Posterior vena cava (tissue), 2 donors: ENCODE results near the gene TYW1B. TPM values are rescaled to one million over a fixed set of nuclear protein-coding genes. Genes with fewer than 3 reads are reported as not detected.
"Not testable (repeated sequence)": the region's sequence is repeated elsewhere in the genome, so short reads cannot be mapped to it uniquely, and the experiment has no call there.

Source experiments
- DNase-seq: peaks from one replicate; pipeline ENCODE4 v3.0.0-alpha.2; 2020; ENCODE audit warnings: low spot score
- intact Hi-C, 2 donors: fragments of 100-400 bp; cut with DNase I; formaldehyde crosslinking; loops; one replicate each; pipeline versions ENCODE4 v1.14.1 to v1.14.2; 2022 to 2023
- total RNA-seq, 2 donors: library from RNA; stranded (reverse); fragmentation: NEBNext Ultra II Directional; extraction: Animal tissue kit (Norgen Biotek cat#: 25700); gene quantifications; one replicate each; pipeline ENCODE4 v1.2.1, GENCODE V29; 2021
- donor health status: DM: yes; HTN: yes; CAD: no.
- donor health status: DM: yes; HTN: yes; CAD: no.

Gene TYW1B
- total RNA-seq, 2 donors from 2014 or later: 1.6 to 2.1 TPM

- DNase-seq, intact Hi-C loops: not testable (repeated sequence)
These were observed 50.8 kb downstream of the TYW1B start for GRCh38 chr7:72777167-72777566.

DNA sequence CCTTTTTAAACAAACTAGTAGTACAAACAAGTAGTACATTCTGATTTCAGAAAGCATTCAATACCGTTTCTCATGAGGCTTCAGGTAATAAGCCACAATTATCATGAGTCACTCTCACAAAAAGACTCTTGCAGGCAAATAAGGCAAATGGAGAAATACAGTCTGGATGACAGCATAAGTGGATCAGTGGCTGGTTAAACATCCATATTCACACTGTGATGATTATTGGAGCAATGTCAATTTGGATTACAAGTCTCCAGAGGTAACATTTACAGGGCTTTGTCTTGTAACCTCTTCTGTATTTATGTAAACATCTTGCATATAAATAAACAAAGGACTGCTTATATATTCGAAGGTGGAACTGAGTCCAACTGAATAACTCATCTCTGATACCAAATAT is 55.4 kb downstream of the TYW1B start:
- DNase-seq, intact Hi-C loops: not testable (repeated sequence)

DNA sequence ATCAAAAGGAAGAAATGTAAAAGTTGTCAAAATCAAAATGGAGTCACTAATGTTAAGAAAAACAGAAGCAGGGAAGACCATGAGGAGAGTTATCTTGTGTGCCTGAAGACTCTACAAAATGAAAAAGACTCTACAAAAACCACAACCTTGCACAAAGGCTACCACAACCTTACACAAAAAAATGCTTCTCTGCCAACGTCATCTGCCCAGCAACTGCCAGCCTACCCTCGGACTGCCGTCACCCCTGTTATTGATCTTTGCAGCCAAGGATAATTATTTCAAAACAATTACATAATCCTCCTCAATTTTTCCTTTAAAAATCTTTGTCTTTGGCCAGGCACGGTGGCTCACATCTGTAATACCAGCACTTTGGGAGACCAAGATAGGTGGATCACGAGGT is 61.0 kb downstream of the TYW1B start:
- DNase-seq, intact Hi-C loops: not testable (repeated sequence)

DNA sequence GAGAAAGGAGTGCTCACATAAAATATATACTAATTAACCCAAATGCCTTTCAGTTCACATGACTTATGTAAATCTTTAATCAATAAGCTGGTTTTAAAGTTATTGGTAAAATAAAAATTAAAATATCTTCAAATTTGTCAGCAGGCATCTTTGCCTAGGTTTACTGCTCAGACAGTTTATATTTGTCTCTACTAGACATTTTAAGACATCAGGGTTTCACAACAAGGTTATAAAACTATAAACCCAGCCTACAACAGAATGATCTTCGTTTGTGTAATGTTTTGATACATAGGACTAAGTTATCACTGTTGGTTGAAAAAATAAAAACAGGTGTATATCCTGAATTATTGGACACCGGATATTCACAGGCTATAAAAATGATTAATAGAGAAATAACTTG is 67.4 kb downstream of the TYW1B start:
- DNase-seq: no peak
- intact Hi-C loops: no loop called here

- no peak for DNase-seq
- intact Hi-C loops: no loop called here
These were observed 73.7 kb downstream of the TYW1B start for GRCh38 chr7:72754312-72754711.

DNA sequence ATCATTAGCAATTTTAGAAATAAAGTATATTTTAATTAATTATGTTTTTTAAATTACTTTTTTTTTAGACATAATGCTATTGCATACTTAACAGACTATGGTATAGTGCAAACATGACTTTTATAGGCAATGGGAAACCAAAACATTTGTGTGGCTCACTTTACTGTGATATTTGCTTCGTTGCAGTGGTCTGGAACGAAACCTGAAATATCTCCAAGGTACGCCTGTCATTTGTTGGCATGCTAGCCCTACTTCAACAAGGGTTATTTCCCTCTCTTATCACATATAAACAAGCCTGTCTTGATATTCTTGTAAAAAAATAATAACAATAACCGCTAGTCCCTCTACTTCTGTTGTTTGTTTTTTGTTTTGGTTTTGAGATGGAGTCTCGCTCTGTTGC is 74.2 kb downstream of the TYW1B start:
- intact Hi-C loops: no loop called here
- no peak for DNase-seq

- DNase-seq, intact Hi-C loops: not testable (repeated sequence)
These were observed 74.8 kb downstream of the TYW1B start for GRCh38 chr7:72753229-72753628.

- intact Hi-C loops: no loop called here
- DNase-seq: no peak
These were observed 76.0 kb downstream of the TYW1B start for GRCh38 chr7:72751978-72752377.

DNA sequence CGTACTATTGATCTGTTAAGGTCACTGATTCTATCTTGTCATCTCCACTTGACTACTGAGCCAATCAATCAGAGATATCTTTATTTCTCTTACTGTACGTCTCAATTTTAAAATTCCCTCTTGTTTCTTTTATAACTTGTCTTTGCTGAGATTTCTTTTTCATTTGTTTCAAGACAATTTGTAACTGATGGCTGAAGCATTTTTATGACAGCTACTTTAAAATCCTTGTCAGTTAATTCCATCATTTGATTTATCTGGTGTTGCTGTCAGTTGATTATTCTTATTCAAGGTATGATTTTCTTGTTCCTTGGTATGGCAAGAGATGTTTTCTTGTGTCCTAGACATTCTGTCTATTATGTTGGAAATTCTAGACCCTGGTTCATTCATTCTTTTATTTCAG is 76.6 kb downstream of the TYW1B start:
- DNase-seq: no peak
- intact Hi-C loops: no loop called here

- intact Hi-C loops, DNase-seq: not testable (repeated sequence)
These were observed 79.4 kb downstream of the TYW1B start for GRCh38 chr7:72748649-72749048.

DNA sequence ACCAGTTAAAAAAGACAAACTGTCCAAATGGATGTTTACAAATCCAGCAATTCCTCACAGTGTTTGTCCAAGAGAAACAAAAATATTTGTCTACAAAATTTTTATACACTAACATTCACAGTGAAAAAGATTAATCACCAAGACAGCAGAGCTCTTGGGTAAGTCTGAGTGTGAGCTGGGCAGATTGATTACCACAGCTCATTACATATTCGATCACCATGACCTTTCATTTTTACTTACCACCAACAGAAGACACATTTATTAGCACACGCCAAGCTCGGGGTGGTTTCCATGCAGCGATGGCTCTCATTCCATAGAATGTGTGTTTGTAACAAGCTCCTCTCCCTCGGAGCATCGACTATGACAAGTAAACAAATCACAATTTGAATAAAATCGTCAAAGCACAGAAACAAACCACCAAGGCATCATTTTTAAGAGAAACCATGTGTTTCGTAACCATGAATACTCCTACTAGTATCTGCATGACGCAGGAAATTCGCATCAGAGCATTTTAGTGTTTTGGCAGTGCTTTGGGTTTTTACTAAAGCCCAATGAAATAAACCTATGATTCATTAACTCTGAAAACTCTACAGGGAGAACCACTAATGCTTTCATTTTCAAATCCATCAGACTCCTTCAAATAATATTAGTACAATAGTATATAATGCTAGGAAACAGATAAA is 83.6 kb downstream of the TYW1B start:
- DNase-seq, intact Hi-C loops: not testable (repeated sequence)

GRCh38 chr7:72743801-72744200 is 84.2 kb downstream of the TYW1B start:
- intact Hi-C loops, DNase-seq: not testable (repeated sequence)

- intact Hi-C loops, DNase-seq: not testable (repeated sequence)
These were observed 88.3 kb downstream of the TYW1B start for GRCh38 chr7:72739716-72740115.

DNA sequence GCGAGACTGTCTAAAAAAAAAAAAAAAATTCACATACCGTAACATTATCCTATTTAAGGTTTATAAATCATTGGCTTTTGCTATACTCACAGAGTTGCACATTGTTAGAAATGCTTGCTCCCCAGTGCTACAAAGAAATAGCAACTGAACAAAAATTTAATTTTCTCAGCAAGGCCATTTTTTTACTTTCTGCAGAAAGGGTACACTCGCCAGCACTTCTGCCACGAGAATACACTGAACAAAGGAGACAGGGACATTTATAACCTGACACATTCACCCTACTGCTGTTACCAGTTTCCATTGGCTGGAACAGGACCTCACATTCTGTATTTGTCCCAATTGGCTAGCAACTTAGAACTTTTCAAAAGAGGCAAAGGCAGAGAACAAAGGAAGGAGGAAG is 92.1 kb downstream of the TYW1B start:
- DNase-seq, intact Hi-C loops: not testable (repeated sequence)

DNA sequence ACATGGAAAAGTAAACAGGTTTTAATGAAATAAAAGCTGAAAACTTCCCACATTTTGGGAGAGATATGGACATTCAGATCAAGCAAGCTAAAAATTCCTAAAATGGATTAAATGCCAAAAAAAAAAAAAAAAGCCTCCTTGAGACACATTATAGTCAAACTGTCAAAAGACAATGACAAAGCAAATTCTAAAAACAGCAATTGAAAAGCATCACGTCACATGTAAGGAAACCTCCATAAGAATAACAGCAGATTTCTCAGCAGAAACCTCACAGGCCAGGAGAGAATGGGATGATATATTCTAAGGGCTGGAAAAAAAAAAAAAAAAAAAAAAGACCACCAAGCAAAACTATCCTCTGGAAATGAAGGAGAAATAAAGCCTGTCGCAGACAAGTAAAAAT is 97.2 kb downstream of the TYW1B start:
- intact Hi-C loops, DNase-seq: not testable (repeated sequence)

GRCh38 chr7:72730384-72730783 is 97.6 kb downstream of the TYW1B start:
- intact Hi-C loops, DNase-seq: not testable (repeated sequence)

- DNase-seq, intact Hi-C loops: not testable (repeated sequence)
These were observed 98.9 kb downstream of the TYW1B start for GRCh38 chr7:72729130-72729529.

DNA sequence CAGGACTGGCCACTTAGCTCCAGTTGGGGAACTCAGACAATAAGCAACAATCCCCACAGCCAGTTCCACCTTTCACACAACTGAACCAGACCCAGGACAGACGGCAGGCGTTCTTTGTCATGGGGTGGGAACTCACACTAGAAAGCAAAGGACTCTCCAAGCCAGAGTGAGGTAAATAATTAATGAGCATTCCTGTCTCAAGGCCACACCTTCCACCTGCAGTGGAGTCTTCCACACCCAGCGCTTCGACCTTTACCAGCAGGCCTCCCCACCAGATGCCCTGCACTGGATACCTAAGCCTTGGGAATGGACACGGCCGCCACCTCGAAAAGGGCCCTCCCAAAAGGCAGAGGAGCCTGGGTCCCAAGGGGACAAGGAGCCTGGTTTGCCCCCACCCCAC is 105.3 kb downstream of the TYW1B start:
- DNase-seq, intact Hi-C loops: not testable (repeated sequence)

DNA sequence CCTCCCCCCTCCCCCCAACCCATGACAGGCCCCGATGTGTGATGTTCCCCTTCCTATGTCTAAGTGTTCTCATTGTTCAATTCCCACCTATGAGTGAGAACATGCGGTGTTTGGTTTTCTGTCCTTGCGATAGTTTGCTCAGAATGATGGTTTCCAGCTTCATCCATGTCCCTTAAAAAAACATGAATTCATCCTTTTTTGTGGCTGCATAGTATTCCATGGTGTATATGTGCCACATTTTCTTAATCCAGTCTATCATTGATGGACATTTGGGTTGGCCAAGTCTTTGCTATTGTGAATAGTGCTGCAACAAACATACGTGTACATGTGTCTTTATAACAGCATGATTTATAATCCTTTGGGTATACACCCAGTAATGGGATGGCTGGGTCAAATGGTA is 107.1 kb downstream of the TYW1B start:
- intact Hi-C loops, DNase-seq: not testable (repeated sequence)

- intact Hi-C loops, DNase-seq: not testable (repeated sequence)
These were observed 110.7 kb downstream of the TYW1B start for GRCh38 chr7:72717252-72717774.

- intact Hi-C loops, DNase-seq: not testable (repeated sequence)
These were observed 116.1 kb downstream of the TYW1B start for GRCh38 chr7:72711927-72712326.
